Suprapubic skin (tissue), 4 donors: Measurements from ENCODE around the gene TCTA. TPM values are rescaled to one million over a fixed set of nuclear protein-coding genes. Genes with fewer than 3 reads are reported as not detected.
"Not testable (repeated sequence)": the region's sequence is repeated elsewhere in the genome, so short reads cannot be mapped to it uniquely, and the experiment has no call there.

Source experiments
- DNase-seq, 2 donors: peaks; one replicate each; pipeline ENCODE4 v3.0.0-alpha.2; 2019; ENCODE audit warnings: low spot score in 2 of 2
- H3K27ac ChIP-seq: fragments of 200-600 bp; sonication (generic); one replicate; pipeline ENCODE4 v1.5.1; 2019
- H3K27me3 ChIP-seq: fragments of 200-600 bp; sonication (generic); one replicate; pipeline ENCODE4 v1.5.1; 2019
- H3K36me3 ChIP-seq: fragments of 200-600 bp; sonication (generic); one replicate; pipeline ENCODE4 v1.5.1; 2019
- H3K4me1 ChIP-seq: fragments of 200-600 bp; sonication (generic); one replicate; pipeline ENCODE4 v1.5.1; 2019
- H3K4me3 ChIP-seq: fragments of 200-600 bp; sonication (generic); one replicate; pipeline ENCODE4 v1.5.1; 2019; ENCODE audit warnings: mild to moderate bottlenecking
- H3K9me3 ChIP-seq: fragments of 200-600 bp; sonication (generic); one replicate; pipeline ENCODE4 v1.5.1; 2019
- EP300 ChIP-seq: sonication (generic); formaldehyde crosslinking; IDR thresholded peaks from one replicate; pipeline ENCODE4 v1.6.1; 2017; ENCODE audit warnings: antibody characterized with exemption
- POLR2A ChIP-seq, 2 donors: fragments of 450-650 bp; IDR thresholded peaks; one replicate each; pipeline ENCODE4 v1.6.1; 2017; ENCODE audit warnings: antibody characterized with exemption in 2 of 2, mild to moderate bottlenecking in 2 of 2, moderate library complexity in 2 of 2
- POLR2AphosphoS5 ChIP-seq, 3 donors: sonication (generic); formaldehyde crosslinking; IDR thresholded peaks; one replicate each; pipeline ENCODE4 v1.6.1; 2017; ENCODE audit warnings: antibody characterized with exemption in 3 of 3
- WGBS: methylation state at CpG from one replicate; pipeline ENCODE4 v1.1.5; 2018; 5-methylcytosine and 5-hydroxymethylcytosine counted together
- total RNA-seq, 4 donors: library from RNA; depleted of rRNA; stranded (reverse); fragments of >200 nt; gene quantifications; one replicate each; pipeline ENCODE4 v1.1.0, GENCODE V29; 2016
- TF ChIP-seq, protein P1 (sequence below), 2 donors: fragments of 200-600 bp in 1 of 2; fragments of 450-650 bp in 1 of 2; sonication (generic) in 1 of 2; IDR thresholded peaks; one replicate each; pipeline ENCODE4 v1.5.1; 2016 to 2019; ENCODE audit warnings: antibody characterized with exemption in 2 of 2, mild to moderate bottlenecking in 1 of 2, moderate library complexity in 1 of 2

Gene TCTA
- total RNA-seq, 4 donors from 2014 or later = 10.8 to 25.5 (median 19.6) TPM

DNA sequence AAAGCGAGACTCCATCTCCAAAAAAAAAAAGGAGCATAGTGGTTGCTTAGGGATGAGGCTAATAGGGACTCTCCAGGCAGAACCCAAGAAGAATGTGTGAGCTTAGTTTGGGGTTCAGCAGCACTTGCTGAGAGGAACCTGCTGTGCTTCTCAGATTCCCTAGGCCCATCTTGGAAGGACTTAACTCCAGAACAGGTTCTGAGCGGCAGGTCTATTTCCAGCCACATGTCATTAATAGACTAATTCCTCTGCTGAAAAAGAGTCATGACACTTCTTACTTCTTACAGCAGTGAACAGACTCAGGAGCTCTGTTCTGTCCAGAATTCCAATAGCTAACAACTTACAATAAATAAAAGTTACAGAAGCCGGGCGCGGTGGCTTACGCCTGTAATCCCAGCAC is 22.9 kb upstream of the TCTA start:
- DNase-seq = no peak
- Histone ChIP-seq H3K4me3 (no peak overlapping the region), H3K9me3 (no peaks in the 10 kb centered on the region), H3K27me3 (no peaks in the 10 kb centered on the region), H3K36me3 (no peaks in the 10 kb centered on the region), H3K27ac (no peak overlapping the region), H3K4me1 (peaks cover 45% of the 10 kb centered on the region)
- TF ChIP-seq POLR2AphosphoS5 (IDR thresholded peaks at IDR 0.05) = no peak
- TF ChIP-seq EP300 = no peak
- TF ChIP-seq POLR2A (IDR thresholded peaks at IDR 0.05) = no peak
- TF ChIP-seq, protein P1, sequence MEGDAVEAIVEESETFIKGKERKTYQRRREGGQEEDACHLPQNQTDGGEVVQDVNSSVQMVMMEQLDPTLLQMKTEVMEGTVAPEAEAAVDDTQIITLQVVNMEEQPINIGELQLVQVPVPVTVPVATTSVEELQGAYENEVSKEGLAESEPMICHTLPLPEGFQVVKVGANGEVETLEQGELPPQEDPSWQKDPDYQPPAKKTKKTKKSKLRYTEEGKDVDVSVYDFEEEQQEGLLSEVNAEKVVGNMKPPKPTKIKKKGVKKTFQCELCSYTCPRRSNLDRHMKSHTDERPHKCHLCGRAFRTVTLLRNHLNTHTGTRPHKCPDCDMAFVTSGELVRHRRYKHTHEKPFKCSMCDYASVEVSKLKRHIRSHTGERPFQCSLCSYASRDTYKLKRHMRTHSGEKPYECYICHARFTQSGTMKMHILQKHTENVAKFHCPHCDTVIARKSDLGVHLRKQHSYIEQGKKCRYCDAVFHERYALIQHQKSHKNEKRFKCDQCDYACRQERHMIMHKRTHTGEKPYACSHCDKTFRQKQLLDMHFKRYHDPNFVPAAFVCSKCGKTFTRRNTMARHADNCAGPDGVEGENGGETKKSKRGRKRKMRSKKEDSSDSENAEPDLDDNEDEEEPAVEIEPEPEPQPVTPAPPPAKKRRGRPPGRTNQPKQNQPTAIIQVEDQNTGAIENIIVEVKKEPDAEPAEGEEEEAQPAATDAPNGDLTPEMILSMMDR (IDR thresholded peaks at IDR 0.05) = no peak
- 93% methylated on average over 6 of the region's 6 CpGs for WGBS

DNA sequence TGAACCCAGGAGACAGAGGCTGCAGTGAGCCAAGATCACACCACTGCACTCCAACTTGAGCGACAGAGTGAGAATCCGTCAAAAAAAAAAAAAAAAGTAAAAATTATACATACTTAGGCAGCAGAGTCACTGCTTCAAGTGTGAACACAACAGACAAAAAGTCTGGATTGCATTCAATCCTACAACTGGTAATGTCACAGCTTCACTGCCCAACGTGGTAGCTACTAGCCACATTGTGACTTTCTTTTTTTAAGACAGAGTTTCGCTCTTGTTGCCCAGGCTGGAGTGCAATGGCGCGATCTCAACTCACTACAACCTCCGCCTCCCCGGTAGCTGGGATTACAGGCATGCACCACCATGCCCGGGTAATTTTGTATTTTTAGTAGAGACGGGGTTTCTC is 20.9 kb upstream of the TCTA start:
- H3K27me3 ChIP-seq, H3K9me3 ChIP-seq, H3K36me3 ChIP-seq, DNase-seq, H3K4me3 ChIP-seq, H3K27ac ChIP-seq: not testable (repeated sequence)
- WGBS = 78% methylated on average over 10 of the region's 10 CpGs
- H3K4me1 ChIP-seq = peaks cover 33% of the 10 kb centered on the region

DNA sequence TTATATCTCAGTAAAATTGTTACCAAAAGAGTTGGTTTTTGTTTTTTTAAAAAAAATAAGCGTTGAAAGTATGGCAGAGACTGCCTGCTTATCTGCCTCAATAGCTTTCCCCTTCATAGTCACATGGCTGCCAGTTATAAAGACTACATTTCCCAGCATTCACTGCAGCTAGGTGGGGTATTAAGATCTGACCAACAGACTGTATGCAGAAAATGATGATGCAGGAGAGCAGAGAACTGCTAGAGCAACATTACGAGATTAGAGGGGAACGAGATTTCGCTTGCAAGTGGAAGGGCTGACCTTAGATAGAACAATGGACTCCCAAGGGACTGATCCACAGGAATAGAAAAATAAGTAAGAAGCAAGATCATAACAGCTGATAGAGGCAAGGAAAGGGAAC is 14.8 kb upstream of the TCTA start:
- DNase-seq = no peak
- no peaks in the 10 kb centered on the region for H3K27me3 ChIP-seq
- H3K4me1 ChIP-seq = peaks cover 41% of the 10 kb centered on the region
- no peak overlapping the region for H3K27ac ChIP-seq
- 59% methylated on average over 4 of the region's 4 CpGs for WGBS
- no peaks in the 10 kb centered on the region for H3K9me3 ChIP-seq
- H3K36me3 ChIP-seq = peaks cover 10% of the 10 kb centered on the region
- TF ChIP-seq POLR2AphosphoS5 (IDR thresholded peaks at IDR 0.05) (no peak), POLR2A (IDR thresholded peaks at IDR 0.05) (no peak), EP300 (no peak)
- TF ChIP-seq, protein P1 (IDR thresholded peaks at IDR 0.05) = no peak
- no peak overlapping the region for H3K4me3 ChIP-seq

DNA sequence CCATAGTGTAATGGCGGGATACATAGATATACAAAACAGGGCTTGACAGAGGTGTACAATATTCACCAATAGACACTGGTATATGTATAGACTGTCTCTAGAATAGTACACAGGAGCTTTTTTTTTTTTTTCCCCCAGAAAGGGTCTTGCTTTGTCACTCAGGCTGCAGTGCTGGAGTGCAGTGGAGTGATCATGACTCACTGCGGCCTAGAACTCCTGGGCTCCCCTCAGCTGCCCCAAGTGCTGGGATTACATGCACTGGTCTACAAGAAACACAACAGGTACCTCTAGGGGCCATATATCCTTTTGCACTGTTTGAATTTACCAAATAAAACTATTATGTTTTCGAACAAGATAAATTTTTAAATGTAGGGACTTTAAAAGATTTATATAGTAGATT is 12.8 kb upstream of the TCTA start:
- Histone ChIP-seq H3K4me1 (peaks cover 47% of the 10 kb centered on the region), H3K27ac (no peak overlapping the region), H3K9me3 (no peaks in the 10 kb centered on the region), H3K4me3 (no peak overlapping the region), H3K36me3 (peaks cover 17% of the 10 kb centered on the region), H3K27me3 (no peaks in the 10 kb centered on the region)
- TF ChIP-seq POLR2A (IDR thresholded peaks at IDR 0.05) = no peak
- TF ChIP-seq, protein P1 (IDR thresholded peaks at IDR 0.05) = no peak
- TF ChIP-seq EP300 = no peak
- no peak for TF ChIP-seq POLR2AphosphoS5 (IDR thresholded peaks at IDR 0.05)
- WGBS = 79% methylated on average over 3 of the region's 3 CpGs
- DNase-seq = no peak

DNA sequence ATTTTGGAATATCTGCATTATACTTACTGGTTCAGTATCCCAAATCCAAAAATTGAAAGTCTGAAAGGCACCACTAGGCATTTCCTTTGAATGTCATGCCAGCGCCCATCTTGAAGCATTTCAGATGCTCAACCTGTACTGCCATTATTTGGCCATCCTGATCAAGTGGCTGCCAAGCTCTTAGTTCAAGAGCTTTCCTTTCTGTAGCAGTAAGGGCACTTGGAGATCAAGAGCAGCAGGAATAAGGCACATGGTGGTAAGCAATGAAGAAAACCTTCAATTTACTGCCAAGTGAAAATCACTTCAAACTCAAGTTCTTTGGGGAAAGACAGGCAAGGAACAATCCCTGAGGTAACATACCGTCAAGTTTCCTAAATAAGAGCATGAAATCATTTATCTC is 10.5 kb upstream of the TCTA start:
- no peak overlapping the region for H3K27ac ChIP-seq
- WGBS = 79% methylated on average over 2 of the region's 2 CpGs

DNA sequence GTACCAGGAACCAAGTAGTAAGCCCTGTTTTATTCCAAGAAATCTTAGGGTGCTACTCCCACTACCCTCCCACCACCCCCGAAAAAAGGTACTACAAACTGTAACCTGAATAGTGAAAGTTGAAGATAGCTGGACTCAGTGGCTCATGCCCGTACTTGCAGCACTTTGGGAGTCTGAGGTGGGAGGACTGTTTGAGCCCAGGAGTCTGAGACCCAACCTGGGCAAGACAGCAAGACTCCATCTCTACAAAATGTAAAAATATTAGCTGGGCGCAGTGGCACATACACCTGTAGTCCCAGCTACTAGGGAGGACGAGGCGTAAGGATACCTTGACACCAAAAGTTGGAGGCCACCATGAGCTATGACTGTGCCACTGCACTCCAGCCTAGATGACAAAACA is 8.3 kb upstream of the TCTA start:
- TF ChIP-seq, protein P1 (IDR thresholded peaks at IDR 0.05) = no peak
- no peak for TF ChIP-seq POLR2A (IDR thresholded peaks at IDR 0.05)
- no peak for TF ChIP-seq EP300
- no peak for TF ChIP-seq POLR2AphosphoS5 (IDR thresholded peaks at IDR 0.05)
- Histone ChIP-seq H3K27ac (no peak overlapping the region), H3K4me1 (peaks cover 60% of the 10 kb centered on the region), H3K4me3 (no peak overlapping the region), H3K36me3 (peaks cover 7% of the 10 kb centered on the region), H3K27me3 (no peaks in the 10 kb centered on the region), H3K9me3 (no peaks in the 10 kb centered on the region)
- 98% methylated on average over 5 of the region's 5 CpGs for WGBS
- no peak for DNase-seq

More for the DNA sequence above, 10.5 kb upstream of the TCTA start:
- no peak for DNase-seq
- Histone ChIP-seq H3K27me3 (no peaks in the 10 kb centered on the region), H3K9me3 (no peaks in the 10 kb centered on the region), H3K4me3 (no peak overlapping the region), H3K4me1 (peaks cover 58% of the 10 kb centered on the region), H3K36me3 (peaks cover 7% of the 10 kb centered on the region)
- TF ChIP-seq EP300 (no peak), POLR2A (IDR thresholded peaks at IDR 0.05) (no peak), POLR2AphosphoS5 (IDR thresholded peaks at IDR 0.05) (no peak)
- TF ChIP-seq, protein P1 (IDR thresholded peaks at IDR 0.05) = no peak

DNA sequence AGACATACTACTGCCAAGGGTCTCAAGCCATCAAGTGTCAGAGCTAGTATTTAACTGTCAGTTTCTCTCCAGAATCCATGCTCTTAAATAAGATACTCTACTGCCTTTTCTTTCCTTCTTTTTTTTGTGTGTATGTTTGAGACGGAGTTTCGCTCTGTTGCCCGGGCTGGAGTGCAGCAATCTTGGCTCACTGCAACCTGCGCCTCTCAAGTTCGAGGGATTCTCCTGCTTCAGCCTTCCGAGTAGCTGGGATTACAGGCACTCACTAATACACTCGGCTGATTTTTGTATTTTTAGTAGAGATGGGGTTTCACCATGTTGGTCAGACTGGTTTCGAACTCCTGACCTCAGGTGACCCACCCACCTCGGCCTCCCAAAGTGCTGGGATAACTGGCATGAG is 6.7 kb upstream of the TCTA start:
- H3K27me3 ChIP-seq = not testable (repeated sequence)
- H3K4me1 ChIP-seq = peaks cover 72% of the 10 kb centered on the region
- WGBS = 44% methylated on average over 9 of the region's 9 CpGs

More for the DNA sequence above, 6.7 kb upstream of the TCTA start:
- H3K4me3 ChIP-seq, DNase-seq, H3K36me3 ChIP-seq, H3K27ac ChIP-seq, H3K9me3 ChIP-seq: not testable (repeated sequence)
